ENCODE results near the gene CIDEA. TPM values are rescaled to one million over a fixed set of nuclear protein-coding genes. Genes with fewer than 3 reads are reported as not detected.

CIDEA gene
- total and polyA plus RNA-seq, 9 of the 15 experiments (the other 6 are each of a cell fraction or from before 2014, with no cell fraction given) = not detected

DNA sequence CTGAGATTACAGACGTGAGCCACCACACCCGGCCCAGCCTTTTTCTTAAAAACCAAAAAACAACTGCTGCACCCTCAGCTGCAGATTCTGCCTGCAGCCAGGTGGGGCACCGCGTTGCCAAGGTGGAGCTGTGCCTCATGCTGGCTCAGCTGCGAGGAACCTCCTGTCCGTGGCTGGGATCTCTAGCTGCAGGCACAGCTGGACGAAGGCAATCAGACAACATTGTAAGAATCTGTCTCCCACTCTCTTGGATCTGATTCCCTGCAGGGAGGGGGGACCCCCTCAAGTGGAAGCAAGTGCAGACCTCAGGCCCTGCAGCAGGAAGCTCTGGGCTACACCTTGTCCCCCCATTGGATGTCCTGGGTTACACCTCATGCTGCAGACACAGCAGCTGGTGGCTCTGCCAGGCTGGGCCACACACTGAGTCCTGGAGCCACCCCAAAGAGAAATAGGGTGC lies 24.1 kb downstream of the CIDEA start:
- Histone ChIP-seq H3K9me3 (replicated peaks; ENCODE audit: control insufficient read depth, insufficient read depth, low read depth, low read length) (no peaks in the 10 kb centered on the region), H4K20me1 (replicated peaks; ENCODE audit: control insufficient read depth, insufficient read depth, low read length) (no peaks in the 10 kb centered on the region), H3K27ac (ENCODE audit: extremely low read depth, low read depth, low read length) (no peak overlapping the region), H3K79me2 (ENCODE audit: control insufficient read depth, insufficient read depth, low read length) (no peaks in the 10 kb centered on the region), H2AFZ (ENCODE audit: low read depth, low read length) (no peak overlapping the region), H3K9ac (ENCODE audit: insufficient read depth in 1 of 2, low read depth in 2 of 2, low read length in 2 of 2) (0 out of 4 replicates have a peak overlapping the region, but pooled peaks of 1 of the 2 experiments have one; percentile 19), H3K4me2 (ENCODE audit: insufficient read depth, low read length) (no peak overlapping the region), H3K36me3 (ENCODE audit: control insufficient read depth, insufficient read depth, low read length) (no peaks in the 10 kb centered on the region), H3K4me3 (no peak overlapping the region), H3K4me1 (replicated peaks in 1 of 2; ENCODE audit: control insufficient read depth in 2 of 2, insufficient read depth in 2 of 2, low read length in 2 of 2) (peaks cover 2 to 23% of the 10 kb centered on the region in 2 experiments; a peak in 4 of 5 replicates), H3K27me3 (ENCODE audit: control insufficient read depth in 2 of 2, insufficient read depth in 2 of 2, low read length in 2 of 2) (no peaks in the 10 kb centered on the region), H3K9me1 (ENCODE audit: control insufficient read depth, insufficient read depth, low read length) (peaks cover 2% of the 10 kb centered on the region)
- POLR2A ChIA-PET = interaction anchor here (0.5 to 1.2 kb wide), 3 partner anchors 98 to 669 kb away, joined by 3 to 4 read pairs (median 3); no protein-coding TSS in a partner anchor
- no TSS peak for BruUV-seq (replicated peaks)
- FAIRE-seq (peak; percentile 23), ATAC-seq (peak; percentile 7; the same call in 1 of the 3 replicates), DNase-seq (ENCODE audit: extremely low read depth in 1 of 4, low spot score in 3 of 4) (no peak)
- 58% methylated on average over 6 of the region's 7 CpGs for WGBS (ENCODE audit: insufficient coverage, low coverage, missing lambda C conversion rate)
- in situ Hi-C loops (cut with MboI) (no loop called here), intact Hi-C loops (cut with micrococcal nuclease) (no loop called here)
- CTCF ChIA-PET (ENCODE audit: low intra/inter-chr PET ratio) = no interaction called here
- no peak for TF ChIP-seq MIER1 (IDR thresholded peaks at IDR 0.05; ENCODE audit: low read depth)
- TF ChIP-seq, protein P1, sequence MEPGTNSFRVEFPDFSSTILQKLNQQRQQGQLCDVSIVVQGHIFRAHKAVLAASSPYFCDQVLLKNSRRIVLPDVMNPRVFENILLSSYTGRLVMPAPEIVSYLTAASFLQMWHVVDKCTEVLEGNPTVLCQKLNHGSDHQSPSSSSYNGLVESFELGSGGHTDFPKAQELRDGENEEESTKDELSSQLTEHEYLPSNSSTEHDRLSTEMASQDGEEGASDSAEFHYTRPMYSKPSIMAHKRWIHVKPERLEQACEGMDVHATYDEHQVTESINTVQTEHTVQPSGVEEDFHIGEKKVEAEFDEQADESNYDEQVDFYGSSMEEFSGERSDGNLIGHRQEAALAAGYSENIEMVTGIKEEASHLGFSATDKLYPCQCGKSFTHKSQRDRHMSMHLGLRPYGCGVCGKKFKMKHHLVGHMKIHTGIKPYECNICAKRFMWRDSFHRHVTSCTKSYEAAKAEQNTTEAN (CRISPR knock-in tag; IDR thresholded peaks at IDR 0.05) = no peak
- TF ChIP-seq, protein P2, sequence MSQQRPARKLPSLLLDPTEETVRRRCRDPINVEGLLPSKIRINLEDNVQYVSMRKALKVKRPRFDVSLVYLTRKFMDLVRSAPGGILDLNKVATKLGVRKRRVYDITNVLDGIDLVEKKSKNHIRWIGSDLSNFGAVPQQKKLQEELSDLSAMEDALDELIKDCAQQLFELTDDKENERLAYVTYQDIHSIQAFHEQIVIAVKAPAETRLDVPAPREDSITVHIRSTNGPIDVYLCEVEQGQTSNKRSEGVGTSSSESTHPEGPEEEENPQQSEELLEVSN (IDR thresholded peaks at IDR 0.05; ENCODE audit: borderline replicate concordance in 1 of 2, extremely low read depth in 1 of 2, insufficient read depth in 1 of 2, insufficient read length in 1 of 2, low read depth in 1 of 2, low read length in 1 of 2, poor library complexity in 1 of 2, severe bottlenecking in 1 of 2) = peak in 1 of 2 experiments; percentile 65
- peak; percentile 72 for TF ChIP-seq L3MBTL2 (IDR thresholded peaks at IDR 0.05)
- TF ChIP-seq, protein P3, sequence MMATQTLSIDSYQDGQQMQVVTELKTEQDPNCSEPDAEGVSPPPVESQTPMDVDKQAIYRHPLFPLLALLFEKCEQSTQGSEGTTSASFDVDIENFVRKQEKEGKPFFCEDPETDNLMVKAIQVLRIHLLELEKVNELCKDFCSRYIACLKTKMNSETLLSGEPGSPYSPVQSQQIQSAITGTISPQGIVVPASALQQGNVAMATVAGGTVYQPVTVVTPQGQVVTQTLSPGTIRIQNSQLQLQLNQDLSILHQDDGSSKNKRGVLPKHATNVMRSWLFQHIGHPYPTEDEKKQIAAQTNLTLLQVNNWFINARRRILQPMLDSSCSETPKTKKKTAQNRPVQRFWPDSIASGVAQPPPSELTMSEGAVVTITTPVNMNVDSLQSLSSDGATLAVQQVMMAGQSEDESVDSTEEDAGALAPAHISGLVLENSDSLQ (IDR thresholded peaks at IDR 0.05) = no peak
- no peak for TF ChIP-seq BHLHE40 (IDR thresholded peaks at IDR 0.05; ENCODE audit: low read length)
- no peak for TF ChIP-seq HDAC1 (IDR thresholded peaks at IDR 0.05)
- no peak for TF ChIP-seq ZNF764 (CRISPR knock-in tag; IDR thresholded peaks at IDR 0.05; ENCODE audit: low read depth)
- TF ChIP-seq, protein P4, sequence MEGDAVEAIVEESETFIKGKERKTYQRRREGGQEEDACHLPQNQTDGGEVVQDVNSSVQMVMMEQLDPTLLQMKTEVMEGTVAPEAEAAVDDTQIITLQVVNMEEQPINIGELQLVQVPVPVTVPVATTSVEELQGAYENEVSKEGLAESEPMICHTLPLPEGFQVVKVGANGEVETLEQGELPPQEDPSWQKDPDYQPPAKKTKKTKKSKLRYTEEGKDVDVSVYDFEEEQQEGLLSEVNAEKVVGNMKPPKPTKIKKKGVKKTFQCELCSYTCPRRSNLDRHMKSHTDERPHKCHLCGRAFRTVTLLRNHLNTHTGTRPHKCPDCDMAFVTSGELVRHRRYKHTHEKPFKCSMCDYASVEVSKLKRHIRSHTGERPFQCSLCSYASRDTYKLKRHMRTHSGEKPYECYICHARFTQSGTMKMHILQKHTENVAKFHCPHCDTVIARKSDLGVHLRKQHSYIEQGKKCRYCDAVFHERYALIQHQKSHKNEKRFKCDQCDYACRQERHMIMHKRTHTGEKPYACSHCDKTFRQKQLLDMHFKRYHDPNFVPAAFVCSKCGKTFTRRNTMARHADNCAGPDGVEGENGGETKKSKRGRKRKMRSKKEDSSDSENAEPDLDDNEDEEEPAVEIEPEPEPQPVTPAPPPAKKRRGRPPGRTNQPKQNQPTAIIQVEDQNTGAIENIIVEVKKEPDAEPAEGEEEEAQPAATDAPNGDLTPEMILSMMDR (IDR thresholded peaks at IDR 0.05 in 2 of 3, conservative IDR thresholded peaks at IDR 0.05 in 1 of 3; ENCODE audit: insufficient read depth in 2 of 3, low read depth in 1 of 3, low read length in 3 of 3) = peak in 2 of 3 experiments; percentile 19 to 20; a peak in 2 of 6 replicates
- TF ChIP-seq FOSL1 (tag; conservative IDR thresholded peaks at IDR 0.05) = no peak
- TF ChIP-seq, protein P5, sequence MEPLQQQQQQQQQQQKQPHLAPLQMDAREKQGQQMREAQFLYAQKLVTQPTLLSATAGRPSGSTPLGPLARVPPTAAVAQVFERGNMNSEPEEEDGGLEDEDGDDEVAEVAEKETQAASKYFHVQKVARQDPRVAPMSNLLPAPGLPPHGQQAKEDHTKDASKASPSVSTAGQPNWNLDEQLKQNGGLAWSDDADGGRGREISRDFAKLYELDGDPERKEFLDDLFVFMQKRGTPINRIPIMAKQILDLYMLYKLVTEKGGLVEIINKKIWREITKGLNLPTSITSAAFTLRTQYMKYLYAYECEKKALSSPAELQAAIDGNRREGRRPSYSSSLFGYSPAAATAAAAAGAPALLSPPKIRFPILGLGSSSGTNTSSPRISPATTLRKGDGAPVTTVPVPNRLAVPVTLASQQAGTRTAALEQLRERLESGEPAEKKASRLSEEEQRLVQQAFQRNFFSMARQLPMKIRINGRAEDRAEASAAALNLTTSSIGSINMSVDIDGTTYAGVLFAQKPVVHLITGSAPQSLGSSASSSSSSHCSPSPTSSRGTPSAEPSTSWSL (CRISPR knock-in tag; IDR thresholded peaks at IDR 0.05; ENCODE audit: borderline replicate concordance) = no peak

All from K562 (cell line).